WTC11 (cell line): ENCODE results near the gene SPINT1. TPM values are rescaled to one million over a fixed set of nuclear protein-coding genes. Genes with fewer than 3 reads are reported as not detected.

Source experiments
- ATAC-seq: fragments of 200-7000 bp; cut with Tn5 transposase; 2 replicates; pipeline ENCODE4 v1.10.0; 2021; ENCODE audit warnings: mild to moderate bottlenecking, moderate library complexity
- CTCF ChIA-PET: fragments of 300-600 bp; sonication (Branson Sonifier 250); formaldehyde crosslinking; loops from one replicate; lab custom pipeline; 2021; ENCODE audit warnings: antibody characterized with exemption; lab: Charles Lee
- POLR2A ChIA-PET: fragments of 350-600 bp; sonication (Branson Sonifier 250); formaldehyde crosslinking; loops from one replicate; lab custom pipeline; 2021; ENCODE audit warnings: antibody characterized with exemption; lab: Charles Lee
- DNase-seq: peaks from one replicate; pipeline ENCODE4 v3.0.0; 2021; ENCODE audit warnings: low spot score
- H3K27ac Mint-ChIP-seq: 2 replicates; pipeline ENCODE4 v1.8.0; 2021; ENCODE audit warnings: mixed read lengths
- H3K27me3 Mint-ChIP-seq: 2 replicates; pipeline ENCODE4 v1.8.0; 2021; ENCODE audit warnings: low read depth, mild to moderate bottlenecking, moderate library complexity, mixed read lengths
- H3K36me3 Mint-ChIP-seq: 2 replicates; pipeline ENCODE4 v1.8.0; 2021; ENCODE audit warnings: mixed read lengths
- H3K4me1 Mint-ChIP-seq: 2 replicates; pipeline ENCODE4 v1.8.0; 2022; ENCODE audit warnings: mixed read lengths
- H3K4me3 Mint-ChIP-seq: 2 replicates; pipeline ENCODE4 v1.8.0; 2021; ENCODE audit warnings: mild to moderate bottlenecking, moderate library complexity, mixed read lengths
- H3K9me3 Mint-ChIP-seq: 2 replicates; pipeline ENCODE4 v1.8.0; 2021; ENCODE audit warnings: mixed read lengths
- CBFB ChIP-seq: sonication (generic); formaldehyde crosslinking; IDR thresholded peaks from 2 replicates; pipeline ENCODE4 v1.8.1; 2022; ENCODE audit warnings: mild to moderate bottlenecking, low read depth, missing genetic modification reagents
- ETV6 ChIP-seq: sonication (generic); formaldehyde crosslinking; IDR thresholded peaks from 2 replicates; pipeline ENCODE4 v1.8.1; 2022; ENCODE audit warnings: mild to moderate bottlenecking, missing genetic modification reagents
- FOXP1 ChIP-seq: sonication (generic); formaldehyde crosslinking; IDR thresholded peaks from 2 replicates; pipeline ENCODE4 v1.8.0; 2022; ENCODE audit warnings: missing genetic modification reagents, mild to moderate bottlenecking, moderate library complexity, borderline replicate concordance
- GRHL2 ChIP-seq: fragments of 250-450 bp; sonication (Bioruptor Pico); IDR thresholded peaks from 2 replicates; pipeline ENCODE4 v1.8.0; 2022; ENCODE audit warnings: mild to moderate bottlenecking, moderate library complexity; ENCODE audit not compliant: insufficient replicate concordance, severe bottlenecking
- GTF2I ChIP-seq: fragments of 250-450 bp; sonication (Bioruptor Pico); conservative IDR thresholded peaks from 2 replicates; pipeline ENCODE4 v1.4.0; 2021; ENCODE audit warnings: mild to moderate bottlenecking
- HMGA2 ChIP-seq: fragments of 250-450 bp; sonication (Bioruptor Pico); IDR thresholded peaks from 2 replicates; pipeline ENCODE4 v1.4.0; 2021; ENCODE audit warnings: mild to moderate bottlenecking, moderate library complexity
- IRF2 ChIP-seq: sonication (generic); formaldehyde crosslinking; IDR thresholded peaks from 2 replicates; pipeline ENCODE4 v1.8.0; 2022; ENCODE audit warnings: low read depth, missing genetic modification reagents, borderline replicate concordance
- NFE2L1 ChIP-seq: sonication (generic); formaldehyde crosslinking; IDR thresholded peaks from 2 replicates; pipeline ENCODE4 v1.8.1; 2023; ENCODE audit warnings: missing genetic modification reagents
- NR3C1 ChIP-seq: sonication (generic); formaldehyde crosslinking; conservative IDR thresholded peaks from 2 replicates; pipeline ENCODE4 v1.8.1; 2023; ENCODE audit warnings: low read depth, mild to moderate bottlenecking, missing genetic modification reagents
- SOX15 ChIP-seq: fragments of 250-450 bp; sonication (Bioruptor Pico); IDR thresholded peaks from 2 replicates; pipeline ENCODE4 v1.9.0; 2021; ENCODE audit warnings: mild to moderate bottlenecking
- ZBTB21 ChIP-seq: sonication (generic); formaldehyde crosslinking; IDR thresholded peaks from 2 replicates; pipeline ENCODE4 v1.8.1; 2023; ENCODE audit warnings: mild to moderate bottlenecking, missing genetic modification reagents, borderline replicate concordance
- ZNF396 ChIP-seq: fragments of 250-450 bp; sonication (Bioruptor Pico); IDR thresholded peaks from 2 replicates; pipeline ENCODE4 v1.8.0; 2021; ENCODE audit warnings: mild to moderate bottlenecking, moderate library complexity, borderline replicate concordance
- ZNF416 ChIP-seq: fragments of 250-450 bp; sonication (Bioruptor Pico); IDR thresholded peaks from 2 replicates; pipeline ENCODE4 v1.9.0; 2021; ENCODE audit warnings: mild to moderate bottlenecking, inconsistent platforms
- ZNF671 ChIP-seq: fragments of 250-450 bp; sonication (Bioruptor Pico); IDR thresholded peaks from 2 replicates; pipeline ENCODE4 v1.8.0; 2021; ENCODE audit warnings: mild to moderate bottlenecking
- total RNA-seq: library from RNA; stranded (reverse); gene quantifications from 3 replicates; pipeline ENCODE4 v1.2.3, GENCODE V29; 2021
- TF ChIP-seq, protein P1 (sequence below): fragments of 250-450 bp; sonication (Bioruptor Pico); IDR thresholded peaks from 2 replicates; pipeline ENCODE4 v1.8.0; 2021; ENCODE audit warnings: mild to moderate bottlenecking
- TF ChIP-seq, protein P2 (sequence below): fragments of 250-450 bp; sonication (Bioruptor Pico); IDR thresholded peaks from 2 replicates; pipeline ENCODE4 v2.1.2; 2022; ENCODE audit warnings: mild to moderate bottlenecking, moderate library complexity
- TF ChIP-seq, protein P3 (sequence below): fragments of 200-600 bp; IDR thresholded peaks from 2 replicates; pipeline ENCODE4 v1.8.0; 2022; ENCODE audit warnings: antibody characterized with exemption
- TF ChIP-seq, protein P4 (sequence below): sonication (generic); formaldehyde crosslinking; conservative IDR thresholded peaks from 2 replicates; pipeline ENCODE4 v1.8.1; 2023; ENCODE audit warnings: mild to moderate bottlenecking, low read depth, missing genetic modification reagents, moderate library complexity
- TF ChIP-seq, protein P5 (sequence below): sonication (generic); formaldehyde crosslinking; IDR thresholded peaks from 2 replicates; pipeline ENCODE4 v1.8.0; 2022; ENCODE audit warnings: mild to moderate bottlenecking, missing genetic modification reagents

Gene SPINT1
- total RNA-seq, 1 experiment from 2014 or later = 140 TPM

DNA sequence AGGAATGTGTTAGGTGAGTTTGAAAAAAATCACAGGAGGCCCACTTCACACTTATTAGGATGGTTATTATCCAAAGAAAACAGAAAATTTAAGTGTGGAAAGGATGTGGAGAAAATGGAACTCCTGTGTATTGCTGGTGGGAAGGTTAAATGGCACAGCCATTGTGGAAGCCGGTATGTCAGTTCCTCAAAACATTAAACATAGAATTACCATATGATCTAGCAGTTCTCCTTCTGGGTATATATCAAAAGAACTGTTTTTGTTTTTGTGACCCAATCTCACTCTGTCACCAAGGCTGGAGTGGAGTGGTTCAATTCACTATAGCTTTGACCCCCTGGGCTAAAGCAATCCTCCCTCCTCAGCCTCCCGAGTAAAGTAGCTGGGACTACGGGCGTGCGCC is 47.3 kb upstream of the SPINT1 start:
- peaks cover 15% of the 10 kb centered on the region for H3K36me3 Mint-ChIP-seq
- H3K9me3 Mint-ChIP-seq = no peaks in the 10 kb centered on the region
- TF ChIP-seq, protein P1, sequence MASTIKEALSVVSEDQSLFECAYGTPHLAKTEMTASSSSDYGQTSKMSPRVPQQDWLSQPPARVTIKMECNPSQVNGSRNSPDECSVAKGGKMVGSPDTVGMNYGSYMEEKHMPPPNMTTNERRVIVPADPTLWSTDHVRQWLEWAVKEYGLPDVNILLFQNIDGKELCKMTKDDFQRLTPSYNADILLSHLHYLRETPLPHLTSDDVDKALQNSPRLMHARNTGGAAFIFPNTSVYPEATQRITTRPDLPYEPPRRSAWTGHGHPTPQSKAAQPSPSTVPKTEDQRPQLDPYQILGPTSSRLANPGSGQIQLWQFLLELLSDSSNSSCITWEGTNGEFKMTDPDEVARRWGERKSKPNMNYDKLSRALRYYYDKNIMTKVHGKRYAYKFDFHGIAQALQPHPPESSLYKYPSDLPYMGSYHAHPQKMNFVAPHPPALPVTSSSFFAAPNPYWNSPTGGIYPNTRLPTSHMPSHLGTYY (CRISPR knock-in tag) = no peak
- TF ChIP-seq SOX15 (CRISPR knock-in tag) (no peak), GTF2I (CRISPR knock-in tag) (no peak), IRF2 (CRISPR knock-in tag) (no peak), NFE2L1 (CRISPR knock-in tag) (no peak), HMGA2 (CRISPR knock-in tag) (no peak)
- no peak for ATAC-seq
- DNase-seq = no peak
- no peak overlapping the region for H3K4me3 Mint-ChIP-seq
- H3K27ac Mint-ChIP-seq = peak overlapping the region; percentile 87
- ChIA-PET POLR2A (interaction anchor here (1.3 kb wide), 1 partner anchor 9 kb away, joined by 7 read pairs; no protein-coding TSS in a partner anchor), CTCF (interaction anchor here (1.2 kb wide), 1 partner anchor 9 kb away, joined by 4 read pairs; no protein-coding TSS in a partner anchor)
- peaks cover 58% of the 10 kb centered on the region for H3K4me1 Mint-ChIP-seq
- no peaks in the 10 kb centered on the region for H3K27me3 Mint-ChIP-seq

DNA sequence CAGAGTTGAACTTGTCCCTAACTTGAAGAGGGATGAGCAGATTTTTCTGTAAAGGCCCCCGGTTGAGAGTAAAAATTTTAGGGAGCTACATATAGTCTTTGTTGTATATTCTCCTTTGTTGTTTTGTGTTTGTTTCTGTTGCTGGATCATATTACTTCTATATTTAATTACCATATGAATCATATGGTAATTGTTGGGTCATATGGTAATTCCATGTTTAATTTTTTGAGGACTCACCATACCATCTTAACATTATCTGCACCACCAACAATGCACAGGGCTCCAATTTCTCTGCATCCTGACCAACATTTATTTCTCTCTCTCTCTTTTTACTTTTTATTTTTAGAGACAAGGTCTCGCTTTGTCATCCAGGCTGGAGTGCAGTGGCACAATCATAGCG is 44.3 kb upstream of the SPINT1 start:
- Mint-ChIP-seq H3K9me3 (no peaks in the 10 kb centered on the region), H3K4me1 (peaks cover 53% of the 10 kb centered on the region), H3K4me3 (no peak overlapping the region), H3K27ac (peak overlapping the region; percentile 7), H3K36me3 (peaks cover 8% of the 10 kb centered on the region), H3K27me3 (no peaks in the 10 kb centered on the region)
- ATAC-seq = no peak
- POLR2A ChIA-PET = no interaction called here
- TF ChIP-seq, protein P2, sequence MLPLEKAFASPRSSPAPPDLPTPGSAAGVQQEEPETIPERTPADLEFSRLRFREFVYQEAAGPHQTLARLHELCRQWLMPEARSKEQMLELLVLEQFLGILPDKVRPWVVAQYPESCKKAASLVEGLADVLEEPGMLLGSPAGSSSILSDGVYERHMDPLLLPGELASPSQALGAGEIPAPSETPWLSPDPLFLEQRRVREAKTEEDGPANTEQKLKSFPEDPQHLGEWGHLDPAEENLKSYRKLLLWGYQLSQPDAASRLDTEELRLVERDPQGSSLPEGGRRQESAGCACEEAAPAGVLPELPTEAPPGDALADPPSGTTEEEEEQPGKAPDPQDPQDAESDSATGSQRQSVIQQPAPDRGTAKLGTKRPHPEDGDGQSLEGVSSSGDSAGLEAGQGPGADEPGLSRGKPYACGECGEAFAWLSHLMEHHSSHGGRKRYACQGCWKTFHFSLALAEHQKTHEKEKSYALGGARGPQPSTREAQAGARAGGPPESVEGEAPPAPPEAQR (CRISPR knock-in tag) = no peak
- TF ChIP-seq ZNF416 (CRISPR knock-in tag) = no peak
- no peak for TF ChIP-seq ZNF396 (CRISPR knock-in tag)
- TF ChIP-seq, protein P3, sequence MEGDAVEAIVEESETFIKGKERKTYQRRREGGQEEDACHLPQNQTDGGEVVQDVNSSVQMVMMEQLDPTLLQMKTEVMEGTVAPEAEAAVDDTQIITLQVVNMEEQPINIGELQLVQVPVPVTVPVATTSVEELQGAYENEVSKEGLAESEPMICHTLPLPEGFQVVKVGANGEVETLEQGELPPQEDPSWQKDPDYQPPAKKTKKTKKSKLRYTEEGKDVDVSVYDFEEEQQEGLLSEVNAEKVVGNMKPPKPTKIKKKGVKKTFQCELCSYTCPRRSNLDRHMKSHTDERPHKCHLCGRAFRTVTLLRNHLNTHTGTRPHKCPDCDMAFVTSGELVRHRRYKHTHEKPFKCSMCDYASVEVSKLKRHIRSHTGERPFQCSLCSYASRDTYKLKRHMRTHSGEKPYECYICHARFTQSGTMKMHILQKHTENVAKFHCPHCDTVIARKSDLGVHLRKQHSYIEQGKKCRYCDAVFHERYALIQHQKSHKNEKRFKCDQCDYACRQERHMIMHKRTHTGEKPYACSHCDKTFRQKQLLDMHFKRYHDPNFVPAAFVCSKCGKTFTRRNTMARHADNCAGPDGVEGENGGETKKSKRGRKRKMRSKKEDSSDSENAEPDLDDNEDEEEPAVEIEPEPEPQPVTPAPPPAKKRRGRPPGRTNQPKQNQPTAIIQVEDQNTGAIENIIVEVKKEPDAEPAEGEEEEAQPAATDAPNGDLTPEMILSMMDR = no peak
- no peak for TF ChIP-seq GRHL2 (CRISPR knock-in tag)
- TF ChIP-seq, protein P4, sequence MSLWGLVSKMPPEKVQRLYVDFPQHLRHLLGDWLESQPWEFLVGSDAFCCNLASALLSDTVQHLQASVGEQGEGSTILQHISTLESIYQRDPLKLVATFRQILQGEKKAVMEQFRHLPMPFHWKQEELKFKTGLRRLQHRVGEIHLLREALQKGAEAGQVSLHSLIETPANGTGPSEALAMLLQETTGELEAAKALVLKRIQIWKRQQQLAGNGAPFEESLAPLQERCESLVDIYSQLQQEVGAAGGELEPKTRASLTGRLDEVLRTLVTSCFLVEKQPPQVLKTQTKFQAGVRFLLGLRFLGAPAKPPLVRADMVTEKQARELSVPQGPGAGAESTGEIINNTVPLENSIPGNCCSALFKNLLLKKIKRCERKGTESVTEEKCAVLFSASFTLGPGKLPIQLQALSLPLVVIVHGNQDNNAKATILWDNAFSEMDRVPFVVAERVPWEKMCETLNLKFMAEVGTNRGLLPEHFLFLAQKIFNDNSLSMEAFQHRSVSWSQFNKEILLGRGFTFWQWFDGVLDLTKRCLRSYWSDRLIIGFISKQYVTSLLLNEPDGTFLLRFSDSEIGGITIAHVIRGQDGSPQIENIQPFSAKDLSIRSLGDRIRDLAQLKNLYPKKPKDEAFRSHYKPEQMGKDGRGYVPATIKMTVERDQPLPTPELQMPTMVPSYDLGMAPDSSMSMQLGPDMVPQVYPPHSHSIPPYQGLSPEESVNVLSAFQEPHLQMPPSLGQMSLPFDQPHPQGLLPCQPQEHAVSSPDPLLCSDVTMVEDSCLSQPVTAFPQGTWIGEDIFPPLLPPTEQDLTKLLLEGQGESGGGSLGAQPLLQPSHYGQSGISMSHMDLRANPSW = no peak
- TF ChIP-seq ZNF671 = no peak
- TF ChIP-seq ETV6 (CRISPR knock-in tag) = no peak
- no peak for TF ChIP-seq ZBTB21
- no peak for TF ChIP-seq FOXP1 (CRISPR knock-in tag)
- DNase-seq = no peak
- CTCF ChIA-PET = interaction anchor here (0.9 to 1.6 kb wide), 2 partner anchors 10 to 74 kb away, joined by 3 read pairs; no protein-coding TSS in a partner anchor

DNA sequence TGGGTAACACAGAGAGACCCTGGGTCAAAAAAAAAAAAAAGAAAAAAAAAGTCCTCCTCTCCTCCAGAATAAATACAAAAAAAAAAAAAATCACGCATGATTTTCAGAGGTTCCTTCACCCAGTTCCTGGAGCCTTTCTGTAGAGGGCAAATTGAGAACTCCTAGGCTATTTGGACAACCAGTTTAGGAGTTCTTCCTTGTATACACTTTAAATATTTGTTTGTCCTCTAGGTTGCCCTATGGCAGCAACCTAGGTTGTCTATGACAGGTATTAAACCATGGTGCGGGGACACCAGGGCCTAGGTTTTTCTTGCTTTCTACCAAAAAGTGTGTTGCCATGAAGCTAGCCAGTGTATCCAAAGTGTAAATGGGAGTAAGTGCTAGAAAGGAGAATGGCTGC is 40.8 kb upstream of the SPINT1 start:
- CTCF ChIA-PET = interaction anchor here (0.6 to 3.1 kb wide), 11 partner anchors 8 to 530 kb away, joined by 3 to 20 read pairs (median 4); partner anchors contain the start of gene GCHFR
- Mint-ChIP-seq H3K4me1 (peaks cover 41% of the 10 kb centered on the region), H3K4me3 (no peak overlapping the region), H3K9me3 (no peaks in the 10 kb centered on the region), H3K36me3 (peaks cover 8% of the 10 kb centered on the region), H3K27ac (no peak overlapping the region), H3K27me3 (no peaks in the 10 kb centered on the region)
- DNase-seq = no peak
- POLR2A ChIA-PET = interaction anchor here (0.6 kb wide), 1 partner anchor 237 kb away, joined by 6 read pairs; no protein-coding TSS in a partner anchor
- TF ChIP-seq ZNF671 = no peak
- TF ChIP-seq, protein P5, sequence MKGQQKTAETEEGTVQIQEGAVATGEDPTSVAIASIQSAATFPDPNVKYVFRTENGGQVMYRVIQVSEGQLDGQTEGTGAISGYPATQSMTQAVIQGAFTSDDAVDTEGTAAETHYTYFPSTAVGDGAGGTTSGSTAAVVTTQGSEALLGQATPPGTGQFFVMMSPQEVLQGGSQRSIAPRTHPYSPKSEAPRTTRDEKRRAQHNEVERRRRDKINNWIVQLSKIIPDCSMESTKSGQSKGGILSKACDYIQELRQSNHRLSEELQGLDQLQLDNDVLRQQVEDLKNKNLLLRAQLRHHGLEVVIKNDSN (CRISPR knock-in tag) = no peak
- no peak for TF ChIP-seq NR3C1
- no peak for TF ChIP-seq CBFB
- ATAC-seq = no peak
